ENCODE measurements around the gene CTRB1. TPM values are rescaled to one million over a fixed set of nuclear protein-coding genes. Genes with fewer than 3 reads are reported as not detected.
"Not testable (repeated sequence)": the region's sequence is repeated elsewhere in the genome, so short reads cannot be mapped to it uniquely, and the experiment has no call there.

Gene CTRB1
- total RNA-seq, 4 donors from 2014 or later: not detected

- no peak for DNase-seq
- Histone ChIP-seq H3K36me3 (no peaks in the 10 kb centered on the region), H3K27me3 (no peaks in the 10 kb centered on the region), H3K9me3 (no peaks in the 10 kb centered on the region), H3K27ac (no peak within 1 kb of the TSS), H3K4me3 (no peak within 1 kb of the TSS), H3K4me1 (no peaks in the 10 kb centered on the region)
- TF ChIP-seq POLR2A (IDR thresholded peaks at IDR 0.05) (no peak), CTCF (IDR thresholded peaks at IDR 0.05) (no peak)
Observed at GRCh38 chr16:75206749-75207451, 11.9 kb upstream of the CTRB1 start, which contains the start of gene CTRB2. Gene CTRB2 (minus strand): TSS chr16:75207161. CDS start chr16:75207141, 20 bp downstream.

GRCh38 chr16:75207831-75208230, 11.0 kb upstream of the CTRB1 start:
- H3K4me1 ChIP-seq: no peaks in the 10 kb centered on the region
- H3K9me3 ChIP-seq: no peaks in the 10 kb centered on the region
- H3K27ac ChIP-seq: no peak overlapping the region
- H3K4me3 ChIP-seq: no peak overlapping the region
- TF ChIP-seq POLR2A (IDR thresholded peaks at IDR 0.05): no peak
- no peak for TF ChIP-seq CTCF (IDR thresholded peaks at IDR 0.05)
- no peaks in the 10 kb centered on the region for H3K36me3 ChIP-seq
- no peaks in the 10 kb centered on the region for H3K27me3 ChIP-seq
- DNase-seq: no peak

- TF ChIP-seq CTCF (IDR thresholded peaks at IDR 0.05) (no peak), POLR2A (IDR thresholded peaks at IDR 0.05) (no peak)
- no peaks in the 10 kb centered on the region for H3K4me1 ChIP-seq
- H3K4me3 ChIP-seq: no peak overlapping the region
- no peaks in the 10 kb centered on the region for H3K9me3 ChIP-seq
- no peaks in the 10 kb centered on the region for H3K27me3 ChIP-seq
- DNase-seq: no peak
- H3K36me3 ChIP-seq: no peaks in the 10 kb centered on the region
- no peak overlapping the region for H3K27ac ChIP-seq
Observed at GRCh38 chr16:75208242-75208825, 10.5 kb upstream of the CTRB1 start.

GRCh38 chr16:75208861-75209505, 9.8 kb upstream of the CTRB1 start:
- no peaks in the 10 kb centered on the region for H3K9me3 ChIP-seq
- H3K27ac ChIP-seq: no peak overlapping the region
- no peak for DNase-seq
- TF ChIP-seq CTCF (IDR thresholded peaks at IDR 0.05) (no peak), POLR2A (IDR thresholded peaks at IDR 0.05) (no peak)
- H3K27me3 ChIP-seq: no peaks in the 10 kb centered on the region
- no peaks in the 10 kb centered on the region for H3K4me1 ChIP-seq
- H3K36me3 ChIP-seq: no peaks in the 10 kb centered on the region
- no peak overlapping the region for H3K4me3 ChIP-seq

- H3K9me3 ChIP-seq, H3K27me3 ChIP-seq, DNase-seq, H3K36me3 ChIP-seq, H3K4me1 ChIP-seq, H3K4me3 ChIP-seq, H3K27ac ChIP-seq: not testable (repeated sequence)
Observed at GRCh38 chr16:75209514-75209913, 9.3 kb upstream of the CTRB1 start.

- H3K27me3 ChIP-seq: no peaks in the 10 kb centered on the region
- H3K4me1 ChIP-seq: no peaks in the 10 kb centered on the region
- no peaks in the 10 kb centered on the region for H3K9me3 ChIP-seq
- TF ChIP-seq CTCF (IDR thresholded peaks at IDR 0.05) (no peak), POLR2A (IDR thresholded peaks at IDR 0.05) (no peak)
- H3K36me3 ChIP-seq: no peaks in the 10 kb centered on the region
- no peak for DNase-seq
- H3K27ac ChIP-seq: no peak overlapping the region
- no peak overlapping the region for H3K4me3 ChIP-seq
Observed at GRCh38 chr16:75209944-75210343, 8.8 kb upstream of the CTRB1 start.

GRCh38 chr16:75211286-75211685, 7.5 kb upstream of the CTRB1 start:
- not testable (repeated sequence) for H3K4me1 ChIP-seq, DNase-seq, H3K36me3 ChIP-seq, H3K4me3 ChIP-seq, H3K27ac ChIP-seq, H3K27me3 ChIP-seq, H3K9me3 ChIP-seq

Measured in Peyer's patch (tissue), 4 donors.